Measurements from ENCODE around the gene CHPF2.

- TF ChIP-seq CTCF (IDR thresholded peaks at IDR 0.05) (no peak), EP300 (IDR thresholded peaks at IDR 0.05) (no peak), POLR2A (IDR thresholded peaks at IDR 0.05) (no peak)
Observed at GRCh38 chr7:151265351-151265931, 33.2 kb downstream of the CHPF2 start.
